HFF-Myc (cell line): ENCODE measurements around the gene TGM5.

Experiments used
- DNase-seq: peaks from one replicate; pipeline ENCODE4 v3.0.0-alpha.2; 2011; ENCODE audit warnings: low read depth; ENCODE audit errors: extremely low read depth
- H3K4me3 ChIP-seq: replicated peaks from 2 replicates; pipeline ENCODE4 v1.5.1; 2011; ENCODE audit warnings: low read depth, mild to moderate bottlenecking, control low read depth, low read length
- TF ChIP-seq, protein P1 (sequence below): IDR thresholded peaks from 2 replicates; pipeline ENCODE4 v1.5.1; 2012; ENCODE audit warnings: mild to moderate bottlenecking, low read depth, low read length, control low read depth; ENCODE audit errors: missing control alignments

The TGM5 gene

DNA sequence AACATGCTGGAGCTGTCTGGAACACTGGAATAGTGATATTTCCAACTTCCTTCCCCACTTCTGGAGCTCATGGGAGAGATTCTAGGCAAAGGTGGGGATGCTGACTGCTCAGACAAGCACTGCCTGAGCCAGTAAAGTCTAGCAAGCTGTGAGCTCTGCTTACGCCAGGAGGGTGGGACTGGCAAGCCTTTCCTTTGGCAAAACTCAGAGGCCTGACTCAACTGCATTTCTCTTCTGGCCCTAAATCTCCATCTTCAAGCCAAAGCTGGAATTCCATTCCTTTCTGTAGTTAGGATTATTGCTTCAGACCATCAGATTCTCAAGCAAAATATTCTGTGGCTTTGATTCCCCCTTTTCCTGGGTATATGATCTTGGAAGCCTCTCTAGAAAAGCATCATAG is 25.6 kb downstream of the TGM5 start:
- DNase-seq: no peak

GRCh38 chr15:43239732-43240491 is 26.8 kb downstream of the TGM5 start:
- H3K4me3 ChIP-seq: no peak overlapping the region
- no peak for DNase-seq
- TF ChIP-seq, protein P1, sequence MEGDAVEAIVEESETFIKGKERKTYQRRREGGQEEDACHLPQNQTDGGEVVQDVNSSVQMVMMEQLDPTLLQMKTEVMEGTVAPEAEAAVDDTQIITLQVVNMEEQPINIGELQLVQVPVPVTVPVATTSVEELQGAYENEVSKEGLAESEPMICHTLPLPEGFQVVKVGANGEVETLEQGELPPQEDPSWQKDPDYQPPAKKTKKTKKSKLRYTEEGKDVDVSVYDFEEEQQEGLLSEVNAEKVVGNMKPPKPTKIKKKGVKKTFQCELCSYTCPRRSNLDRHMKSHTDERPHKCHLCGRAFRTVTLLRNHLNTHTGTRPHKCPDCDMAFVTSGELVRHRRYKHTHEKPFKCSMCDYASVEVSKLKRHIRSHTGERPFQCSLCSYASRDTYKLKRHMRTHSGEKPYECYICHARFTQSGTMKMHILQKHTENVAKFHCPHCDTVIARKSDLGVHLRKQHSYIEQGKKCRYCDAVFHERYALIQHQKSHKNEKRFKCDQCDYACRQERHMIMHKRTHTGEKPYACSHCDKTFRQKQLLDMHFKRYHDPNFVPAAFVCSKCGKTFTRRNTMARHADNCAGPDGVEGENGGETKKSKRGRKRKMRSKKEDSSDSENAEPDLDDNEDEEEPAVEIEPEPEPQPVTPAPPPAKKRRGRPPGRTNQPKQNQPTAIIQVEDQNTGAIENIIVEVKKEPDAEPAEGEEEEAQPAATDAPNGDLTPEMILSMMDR: no peak

More for the DNA sequence above, 25.6 kb downstream of the TGM5 start:
- no peak overlapping the region for H3K4me3 ChIP-seq
- TF ChIP-seq, protein P1: no peak

GRCh38 chr15:43238671-43239131 is 28.0 kb downstream of the TGM5 start:
- TF ChIP-seq, protein P1: no peak
- DNase-seq: no peak
- H3K4me3 ChIP-seq: no peak overlapping the region

DNA sequence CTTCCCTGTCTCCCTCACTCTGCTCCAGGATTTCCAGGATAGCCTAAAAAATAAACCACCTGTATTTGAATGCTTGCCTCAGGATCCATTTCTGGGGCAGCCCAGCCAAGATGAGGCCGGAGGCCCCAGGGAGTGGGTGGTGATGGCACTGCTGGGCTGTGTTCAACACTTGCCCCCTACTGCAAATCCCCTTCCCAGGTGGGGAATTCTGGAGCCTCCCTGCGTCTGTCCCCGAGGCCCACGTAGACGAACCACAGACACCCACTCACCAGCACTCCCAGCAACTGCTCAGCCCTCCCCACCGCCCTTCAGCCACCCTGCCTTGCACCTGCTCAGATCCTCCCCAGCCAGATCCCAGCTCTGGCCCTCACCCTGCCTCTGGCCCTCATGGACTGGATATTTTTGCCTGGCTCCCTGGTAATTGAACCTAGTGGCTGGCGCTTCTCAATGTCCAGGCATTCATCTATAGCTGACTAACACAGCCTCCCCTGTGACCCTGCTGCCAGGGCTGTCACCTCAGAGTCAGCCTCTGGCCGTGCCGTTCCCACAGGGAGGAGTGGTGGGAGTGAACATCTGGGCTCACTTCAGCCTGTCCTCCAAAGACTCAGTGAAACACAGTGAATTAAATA is 28.8 kb downstream of the TGM5 start:
- DNase-seq: no peak
- H3K4me3 ChIP-seq: no peak overlapping the region
- TF ChIP-seq, protein P1: no peak

DNA sequence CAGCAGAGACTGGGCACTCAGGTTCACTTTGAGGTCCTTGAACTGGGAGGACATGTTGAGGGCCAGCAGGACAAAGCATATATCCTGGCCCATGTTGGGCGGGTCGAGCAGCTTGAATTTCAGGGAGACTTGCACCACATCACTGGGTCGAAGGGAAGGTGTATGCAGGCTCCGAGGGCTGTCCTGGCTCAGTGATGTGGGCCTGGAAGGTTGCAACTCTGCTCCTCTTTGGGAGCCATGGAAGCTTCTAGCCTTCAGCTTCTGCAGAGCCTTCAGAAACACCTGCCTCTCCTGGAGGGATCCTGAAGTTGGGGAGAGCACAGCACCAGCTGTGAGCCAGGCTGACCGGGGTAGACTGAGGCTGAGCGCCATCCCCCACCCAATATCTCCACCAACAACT is 31.2 kb downstream of the TGM5 start:
- H3K4me3 ChIP-seq: no peak overlapping the region
- DNase-seq: no peak
- TF ChIP-seq, protein P1: no peak

DNA sequence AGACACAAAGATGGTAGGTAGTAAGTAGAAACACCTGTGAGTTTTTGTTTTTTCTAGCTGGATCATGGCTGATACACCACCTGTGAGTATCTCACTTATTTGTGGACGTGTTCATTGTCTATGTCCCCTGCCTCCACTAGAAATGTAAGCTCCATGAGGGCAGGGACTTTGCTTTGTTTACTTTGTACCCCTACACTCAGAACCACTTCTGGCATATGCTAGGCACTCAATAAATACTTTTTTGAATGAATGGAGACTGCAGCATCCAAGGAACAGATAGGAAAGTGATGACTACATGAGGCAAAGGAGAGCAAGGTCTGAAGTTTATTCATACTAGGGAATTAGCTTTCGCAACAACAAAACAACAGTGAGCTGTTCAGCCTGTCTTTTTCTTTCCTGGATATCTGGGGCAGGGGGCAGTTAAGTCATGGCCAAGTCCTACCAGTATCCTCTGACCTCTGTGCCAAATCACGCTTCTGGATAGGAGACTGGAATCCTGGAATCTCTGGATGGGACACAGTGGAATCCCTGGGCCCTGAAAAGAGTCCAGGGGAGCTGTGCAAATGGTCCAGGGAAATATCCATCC is 34.3 kb downstream of the TGM5 start:
- H3K4me3 ChIP-seq: no peak overlapping the region
- DNase-seq: no peak
- TF ChIP-seq, protein P1: no peak
